Gastroesophageal sphincter (tissue), 4 donors: ENCODE measurements around the gene CMTM8. TPM values are rescaled to one million over a fixed set of nuclear protein-coding genes. Genes with fewer than 3 reads are reported as not detected.

Experiments used
- ATAC-seq: fragments of 150-250 bp; one replicate; pipeline ENCODE4 v1.9.1; 2016; ENCODE audit warnings: mild to moderate bottlenecking, moderate library complexity
- H3K27ac ChIP-seq, 4 donors: fragments of 200-600 bp; sonication (generic) in 3 of 4; 1 replicate in 3 of 4; 2 replicates in 1 of 4; pipeline ENCODE4 v1.5.1; 2016 to 2019
- H3K27me3 ChIP-seq: fragments of 200-600 bp; sonication (generic); one replicate; pipeline ENCODE4 v1.5.1; 2019
- H3K36me3 ChIP-seq, 2 donors: fragments of 200-600 bp; sonication (generic); one replicate each; pipeline ENCODE4 v1.5.1; 2019; ENCODE audit warnings: control low read depth in 1 of 2
- H3K4me1 ChIP-seq, 3 donors: fragments of 200-600 bp; sonication (generic); 1 replicate in 2 of 3; 2 replicates in 1 of 3; pipeline ENCODE4 v1.5.1; 2016 to 2019; ENCODE audit warnings: control low read depth in 2 of 3
- H3K4me3 ChIP-seq, 2 donors: fragments of 200-600 bp; sonication (generic); one replicate each; pipeline ENCODE4 v1.5.1; 2019; ENCODE audit warnings: mild to moderate bottlenecking in 1 of 2, moderate library complexity in 1 of 2
- H3K9me3 ChIP-seq, 3 donors: fragments of 200-600 bp; sonication (generic); one replicate each; pipeline ENCODE4 v1.5.1; 2017 to 2019; ENCODE audit warnings: control low read depth in 2 of 3
- CTCF ChIP-seq, 4 experiments: fragments of 200-600 bp in 2 of 4; fragments of 450-650 bp in 2 of 4; sonication (generic) in 1 of 4; IDR thresholded peaks; one replicate each; pipeline ENCODE4 v1.5.1; 2017 to 2019; ENCODE audit warnings: antibody characterized with exemption in 4 of 4, mild to moderate bottlenecking in 2 of 4, moderate library complexity in 2 of 4
- EP300 ChIP-seq: sonication (generic); formaldehyde crosslinking; IDR thresholded peaks from one replicate; pipeline ENCODE4 v1.6.1; 2017; ENCODE audit warnings: antibody characterized with exemption, mild to moderate bottlenecking
- POLR2A ChIP-seq, 2 donors: fragments of 450-650 bp; IDR thresholded peaks; one replicate each; pipeline ENCODE4 v1.6.1; 2017; ENCODE audit warnings: antibody characterized with exemption in 2 of 2, mild to moderate bottlenecking in 2 of 2, moderate library complexity in 1 of 2
- POLR2AphosphoS5 ChIP-seq: sonication (generic); formaldehyde crosslinking; IDR thresholded peaks from one replicate; pipeline ENCODE4 v1.6.1; 2017; ENCODE audit warnings: antibody characterized with exemption
- WGBS, 2 donors: methylation state at CpG; one replicate each; pipeline ENCODE4 v1.1.5; 2018; ENCODE audit warnings: low coverage in 1 of 2; 5-methylcytosine and 5-hydroxymethylcytosine counted together
- total RNA-seq, 4 donors: library from RNA; depleted of rRNA; stranded (reverse); fragments of >200 nt; gene quantifications; one replicate each; pipeline ENCODE4 v1.1.0, GENCODE V29; 2016

The CMTM8 gene
- total RNA-seq, 4 donors from 2014 or later = 1.2 to 3.1 (median 1.6) TPM

- WGBS, 2 donors = 65 to 66% methylated on average over 8 to 11 of the region's 11 CpGs
- H3K4me3 ChIP-seq = no peak overlapping the region
- no peaks in the 10 kb centered on the region for H3K36me3 ChIP-seq
- TF ChIP-seq POLR2A (IDR thresholded peaks at IDR 0.05) (no peak), POLR2AphosphoS5 (no peak), CTCF (IDR thresholded peaks at IDR 0.05) (no peak), EP300 (no peak)
- H3K27ac ChIP-seq = no peak overlapping the region
- no peaks in the 10 kb centered on the region for H3K4me1 ChIP-seq
- no peak for ATAC-seq
- H3K9me3 ChIP-seq = no peaks in the 10 kb centered on the region
- H3K27me3 ChIP-seq = no peaks in the 10 kb centered on the region
These were observed 109.1 kb downstream of the CMTM8 start for GRCh38 chr3:32347343-32348125.

GRCh38 chr3:32349184-32349583, 110.7 kb downstream of the CMTM8 start:
- 90 to 100% methylated on average over 2 of the region's 2 CpGs for WGBS, 2 donors
- H3K9me3 ChIP-seq = no peaks in the 10 kb centered on the region
- no peaks in the 10 kb centered on the region for H3K27me3 ChIP-seq
- TF ChIP-seq EP300 = no peak
- no peak for TF ChIP-seq CTCF (IDR thresholded peaks at IDR 0.05)
- no peak for TF ChIP-seq POLR2AphosphoS5
- TF ChIP-seq POLR2A (IDR thresholded peaks at IDR 0.05) = no peak
- H3K27ac ChIP-seq = no peak overlapping the region
- no peaks in the 10 kb centered on the region for H3K4me1 ChIP-seq
- ATAC-seq = no peak
- H3K36me3 ChIP-seq = no peaks in the 10 kb centered on the region
- no peak overlapping the region for H3K4me3 ChIP-seq

GRCh38 chr3:32352563-32352962, 114.1 kb downstream of the CMTM8 start:
- Histone ChIP-seq H3K9me3 (no peaks in the 10 kb centered on the region), H3K27me3 (peaks cover 4% of the 10 kb centered on the region), H3K4me3 (no peak overlapping the region), H3K4me1 (no peaks in the 10 kb centered on the region), H3K27ac (no peak overlapping the region), H3K36me3 (no peaks in the 10 kb centered on the region)
- ATAC-seq = no peak
- TF ChIP-seq EP300 (no peak), CTCF (IDR thresholded peaks at IDR 0.05) (no peak), POLR2AphosphoS5 (no peak), POLR2A (IDR thresholded peaks at IDR 0.05) (no peak)

- Histone ChIP-seq H3K27ac (no peak overlapping the region), H3K9me3 (no peaks in the 10 kb centered on the region), H3K4me3 (no peak overlapping the region), H3K27me3 (peaks cover 6% of the 10 kb centered on the region), H3K4me1 (no peaks in the 10 kb centered on the region), H3K36me3 (no peaks in the 10 kb centered on the region)
- no peak for ATAC-seq
- no peak for TF ChIP-seq CTCF (IDR thresholded peaks at IDR 0.05)
- 92 to 94% methylated on average over 2 of the region's 2 CpGs for WGBS, 2 donors
These were observed 114.9 kb downstream of the CMTM8 start for GRCh38 chr3:32353351-32353750.

GRCh38 chr3:32354362-32354778, 115.9 kb downstream of the CMTM8 start:
- H3K36me3 ChIP-seq = no peaks in the 10 kb centered on the region
- TF ChIP-seq POLR2A (IDR thresholded peaks at IDR 0.05) (no peak), POLR2AphosphoS5 (no peak), EP300 (no peak), CTCF (IDR thresholded peaks at IDR 0.05) (no peak)
- 17 to 30% methylated on average over 6 to 8 of the region's 8 CpGs for WGBS, 2 donors
- no peaks in the 10 kb centered on the region for H3K9me3 ChIP-seq
- no peak for ATAC-seq
- H3K27ac ChIP-seq = no peak overlapping the region
- no peak overlapping the region for H3K4me3 ChIP-seq
- peaks cover 6% of the 10 kb centered on the region for H3K27me3 ChIP-seq
- H3K4me1 ChIP-seq = no peaks in the 10 kb centered on the region
